ENCODE measurements around the gene PSPH.
A peak's percentile ranks its signal among the peaks of the same experiment; 100 is the strongest.
"Not testable (repeated sequence)": the region's sequence is repeated elsewhere in the genome, so short reads cannot be mapped to it uniquely, and the experiment has no call there.

The PSPH gene

DNA sequence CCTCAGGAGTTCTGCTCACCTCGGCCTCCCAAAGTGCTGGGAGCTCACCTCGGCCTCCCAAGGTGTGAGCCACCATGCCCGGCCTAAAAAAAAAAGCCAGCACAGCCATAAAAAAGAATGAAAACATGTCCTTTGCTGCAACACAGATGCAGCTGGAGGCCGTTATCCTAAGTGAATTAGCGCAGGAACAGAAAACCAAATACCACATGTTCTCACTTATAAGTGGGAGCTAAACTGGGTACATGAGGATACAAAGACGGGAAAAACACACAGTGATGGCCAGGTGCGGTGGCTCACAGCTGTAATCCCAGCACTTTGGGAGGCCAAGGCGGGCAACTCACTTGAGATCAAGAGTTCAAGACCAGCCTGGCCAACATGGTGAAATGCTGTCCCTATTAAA lies 20.9 kb downstream of the PSPH start:
- H3K27me3 Mint-ChIP-seq (ENCODE audit: low read depth, poor library complexity), result no peaks in the 10 kb centered on the region
- no peak overlapping the region for H3K27ac Mint-ChIP-seq
- H3K9me3 Mint-ChIP-seq, result no peaks in the 10 kb centered on the region
- no peak for DNase-seq
- no peak overlapping the region for H3K4me3 Mint-ChIP-seq
- no peak for TF ChIP-seq CTCF (IDR thresholded peaks at IDR 0.05)
- H3K36me3 Mint-ChIP-seq (ENCODE audit: low read depth), result peaks cover 56% of the 10 kb centered on the region
- peaks cover 16% of the 10 kb centered on the region for H3K4me1 Mint-ChIP-seq

GRCh38 chr7:56028942-56029630 lies 22.2 kb downstream of the PSPH start:
- no peaks in the 10 kb centered on the region for H3K27me3 Mint-ChIP-seq (ENCODE audit: low read depth, poor library complexity)
- H3K27ac Mint-ChIP-seq, result no peak overlapping the region
- H3K4me3 Mint-ChIP-seq, result no peak overlapping the region
- peaks cover 62% of the 10 kb centered on the region for H3K36me3 Mint-ChIP-seq (ENCODE audit: low read depth)
- no peak for DNase-seq
- peaks cover 16% of the 10 kb centered on the region for H3K4me1 Mint-ChIP-seq
- TF ChIP-seq CTCF (IDR thresholded peaks at IDR 0.05), result no peak
- no peaks in the 10 kb centered on the region for H3K9me3 Mint-ChIP-seq

- TF ChIP-seq CTCF (IDR thresholded peaks at IDR 0.05), result no peak
- Mint-ChIP-seq H3K36me3 (ENCODE audit: low read depth) (peaks cover 59% of the 10 kb centered on the region), H3K27me3 (ENCODE audit: low read depth, poor library complexity) (peaks cover 3% of the 10 kb centered on the region), H3K27ac (peak overlapping the region; percentile 78), H3K9me3 (no peaks in the 10 kb centered on the region), H3K4me3 (no peak overlapping the region), H3K4me1 (peaks cover 2% of the 10 kb centered on the region)
- DNase-seq, result no peak
Measured at GRCh38 chr7:56026538-56026937, 24.7 kb downstream of the PSPH start.

DNA sequence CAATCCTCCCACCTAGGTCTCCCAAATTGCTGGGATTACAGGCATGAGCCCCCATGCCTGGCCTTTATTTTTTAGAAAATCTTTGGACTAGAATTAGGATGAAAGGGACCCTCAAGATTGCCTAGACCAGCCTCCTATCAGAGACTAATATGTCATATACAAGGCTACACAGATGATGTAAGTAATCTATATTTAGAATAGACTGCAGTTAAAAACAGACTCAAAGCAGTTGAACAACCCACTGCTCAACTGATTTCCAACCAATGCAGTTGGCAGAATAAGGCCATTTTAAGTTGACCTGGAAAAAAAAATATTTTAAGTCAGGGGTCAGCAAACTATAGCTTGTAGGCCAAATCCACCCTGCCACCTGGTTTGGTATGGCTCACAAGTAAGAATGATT lies 27.7 kb downstream of the PSPH start:
- Mint-ChIP-seq H3K4me3 (no peak overlapping the region), H3K36me3 (ENCODE audit: low read depth) (peaks cover 55% of the 10 kb centered on the region), H3K27ac (no peak overlapping the region), H3K4me1 (no peaks in the 10 kb centered on the region), H3K27me3 (ENCODE audit: low read depth, poor library complexity) (peaks cover 3% of the 10 kb centered on the region), H3K9me3 (no peaks in the 10 kb centered on the region)
- DNase-seq, result no peak
- TF ChIP-seq CTCF (IDR thresholded peaks at IDR 0.05), result no peak

DNA sequence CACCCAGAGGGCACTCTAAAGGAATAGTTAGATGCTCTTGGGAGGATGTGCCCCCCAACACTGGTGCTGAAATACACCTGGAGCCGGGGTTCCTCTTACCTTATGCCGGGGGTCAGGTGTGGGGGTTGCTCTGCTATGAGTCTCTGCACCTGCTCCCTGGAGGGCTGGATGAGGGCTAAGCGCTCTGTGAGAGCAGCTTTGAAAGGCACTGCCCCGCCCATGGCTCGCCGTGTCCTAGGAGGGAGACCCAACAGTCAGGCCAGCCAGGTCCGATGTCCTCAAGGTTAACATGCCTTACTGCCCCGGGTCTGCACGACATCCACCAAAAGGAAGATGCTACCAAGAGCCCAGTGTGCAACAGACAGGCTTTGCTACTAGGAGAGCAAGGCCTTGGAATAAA lies 31.7 kb downstream of the PSPH start:
- Mint-ChIP-seq H3K4me3 (no peak overlapping the region), H3K27ac (no peak overlapping the region), H3K36me3 (ENCODE audit: low read depth) (peaks cover 44% of the 10 kb centered on the region), H3K27me3 (ENCODE audit: low read depth, poor library complexity) (peaks cover 5% of the 10 kb centered on the region), H3K4me1 (no peaks in the 10 kb centered on the region), H3K9me3 (no peaks in the 10 kb centered on the region)
- TF ChIP-seq CTCF (IDR thresholded peaks at IDR 0.05), result no peak
- no peak for DNase-seq

GRCh38 chr7:56017015-56017414 lies 34.2 kb downstream of the PSPH start:
- not testable (repeated sequence) for H3K4me3 Mint-ChIP-seq; H3K4me1 Mint-ChIP-seq; H3K27ac Mint-ChIP-seq; H3K9me3 Mint-ChIP-seq; H3K27me3 Mint-ChIP-seq (ENCODE audit: low read depth, poor library complexity); DNase-seq
- peaks cover 56% of the 10 kb centered on the region for H3K36me3 Mint-ChIP-seq (ENCODE audit: low read depth)

All from nephron progenitor cell (in vitro differentiated cells).